ENCODE results near the gene MGAT1. TPM values are rescaled to one million over a fixed set of nuclear protein-coding genes. Genes with fewer than 3 reads are reported as not detected.

The MGAT1 gene
- total RNA-seq: 105 TPM

DNA sequence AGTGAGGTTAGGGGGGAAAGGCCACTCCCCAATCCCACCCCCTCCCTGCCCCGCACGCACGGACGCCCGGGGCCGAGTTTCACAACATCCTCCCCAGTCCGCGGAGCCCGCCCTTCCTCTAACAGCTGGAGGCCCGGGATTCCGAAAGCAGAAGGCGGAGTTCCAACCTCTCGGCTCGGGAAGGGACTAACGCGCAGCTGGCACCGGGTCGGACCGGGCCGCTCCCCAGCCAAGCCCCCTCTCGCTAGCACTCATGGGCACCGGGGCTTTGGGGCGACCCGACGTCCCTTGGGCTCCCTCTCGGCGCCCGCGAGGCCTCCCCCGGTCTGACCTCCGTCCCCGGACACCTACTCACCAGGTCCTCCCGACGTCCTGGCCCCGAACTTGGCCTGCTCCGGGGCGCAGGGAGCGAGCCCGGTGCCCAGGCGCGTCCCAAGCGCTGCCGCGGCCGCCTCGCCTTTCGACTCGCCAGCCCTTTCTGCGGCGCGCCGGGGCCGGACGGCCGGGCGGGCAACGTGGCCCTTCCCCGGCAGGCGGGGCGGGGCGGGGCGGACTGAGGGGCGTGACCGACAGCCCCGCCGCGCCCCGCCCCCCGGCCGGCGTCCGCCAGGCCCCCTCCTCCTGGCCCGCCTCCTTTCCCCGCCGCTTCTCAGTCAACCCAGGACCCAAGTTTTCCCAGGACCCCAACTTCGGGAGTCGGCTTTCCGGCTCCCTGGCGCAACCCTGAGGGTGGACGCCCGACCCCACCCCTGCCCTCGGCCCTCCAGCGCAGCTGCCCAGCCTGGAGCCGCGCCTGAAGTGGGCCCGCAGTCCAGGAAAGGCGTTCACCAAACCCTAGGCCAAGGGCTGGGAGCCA, at the start of gene MGAT1:
Gene MGAT1 (minus strand): TSS at position 482 of the 856 bp plus-strand sequence. CDS start 9,835 bp downstream, outside the sequence.

GRCh38 chr5:180739958-180740357, 62.6 kb downstream of the MGAT1 start, which contains the start of gene OR2Y1:
Gene OR2Y1 (minus strand): TSS chr5:180740058. CDS start chr5:180740058, 0 bp downstream.

Other genes with a start within 250 kb of the MGAT1 start
- 2.2 TPM for gene SCGB3A1, start 211.3 kb downstream of the MGAT1 start, total RNA-seq
- 15.1 TPM for gene FLT4, start 153.2 kb downstream of the MGAT1 start, total RNA-seq
- gene OR2Y1, start 62.7 kb downstream of the MGAT1 start, total RNA-seq: not detected
- gene ZFP62, start 58.5 kb upstream of the MGAT1 start, total RNA-seq: 65.9 TPM
- not detected for gene BTNL8, start 96.4 kb upstream of the MGAT1 start, total RNA-seq
- gene BTNL3, start 186.0 kb upstream of the MGAT1 start, total RNA-seq: not detected
- gene BTNL9, start 237.5 kb upstream of the MGAT1 start, total RNA-seq: 4.7 TPM

Measured in camera-type eye (tissue), 1 donor.